MM.1S (cell line): ENCODE results near the gene MARCHF7.

Experiments used
- CTCF ChIP-seq: fragments of 300-600 bp; sonication (generic); IDR thresholded peaks from 2 replicates; pipeline ENCODE4 v1.5.1; 2016; ENCODE audit warnings: antibody characterized with exemption, low read length, mixed read lengths
- EZH2 ChIP-seq: fragments of 300-600 bp; sonication (generic); optimal IDR thresholded peaks from 2 replicates; pipeline ENCODE3; 2017; ENCODE audit warnings: low read depth, mild to moderate bottlenecking, antibody characterized with exemption, low read length, mixed read lengths

GRCh38 chr2:159715451-159715850, 3.1 kb downstream of the MARCHF7 start:
- TF ChIP-seq EZH2 (no peak), CTCF (no peak)
